Measurements from ENCODE around the gene RBM47. TPM values are rescaled to one million over a fixed set of nuclear protein-coding genes. Genes with fewer than 3 reads are reported as not detected.

Gene RBM47
- 0.13 TPM in 1 of 2 replicates, not detected in the other for total RNA-seq (2014; rRNA removed; shearing (Covaris generic))

DNA sequence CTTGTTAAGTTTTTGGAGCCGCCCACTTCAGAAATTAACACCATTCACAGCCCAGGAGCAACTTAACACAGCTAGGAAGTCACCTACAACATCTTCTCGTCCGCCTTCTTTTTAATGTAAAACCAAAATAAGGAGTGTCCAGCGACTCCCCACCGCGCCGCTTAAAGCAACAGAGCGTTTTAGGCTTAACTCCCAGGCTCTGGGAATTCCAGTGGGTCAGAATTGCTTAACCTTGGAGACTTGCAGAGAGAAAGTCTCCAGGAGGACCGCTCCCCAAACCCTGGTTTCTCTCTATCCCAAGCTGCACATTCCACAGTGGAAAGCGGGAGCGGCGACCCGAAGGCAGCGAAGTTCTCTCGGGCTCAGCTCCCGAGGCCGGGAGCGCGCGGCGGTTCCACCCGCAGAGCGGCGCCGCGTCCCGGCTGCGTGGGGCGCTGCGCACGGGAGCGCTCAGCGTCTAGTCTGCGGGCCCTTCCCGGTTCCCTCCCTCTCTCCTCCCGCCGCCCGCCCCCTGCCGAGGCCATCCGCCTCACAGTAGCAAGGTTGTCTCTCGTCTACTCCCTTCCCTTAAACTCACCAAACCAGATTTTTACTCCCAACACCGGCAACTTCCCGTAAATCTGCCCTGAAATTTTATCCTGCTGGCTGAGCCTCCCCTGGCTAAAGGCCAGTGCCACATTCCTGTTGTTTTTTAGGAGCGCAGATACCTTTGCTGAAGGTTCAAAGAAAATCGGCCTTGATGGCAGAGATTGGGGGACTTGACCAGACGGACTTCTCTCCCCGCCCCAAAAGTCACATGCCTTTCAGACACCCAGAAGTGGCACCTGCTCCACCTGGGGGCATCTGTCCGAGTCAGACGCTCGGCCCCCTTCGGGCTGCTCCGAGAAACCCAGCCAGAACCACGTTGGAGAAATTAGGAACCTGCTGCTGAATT lies at the start of gene RBM47:
TSS of gene RBM47 (minus strand) at position 464 of the 934 bp plus-strand sequence. CDS start 190,971 bp downstream, outside the sequence.
- Histone ChIP-seq H3K27me3 (replicated peaks) (no peaks in the 10 kb centered on the region), H3K36me3 (no peaks in the 10 kb centered on the region), H3K9me3 (replicated peaks) (no peaks in the 10 kb centered on the region), H3K4me1 (replicated peaks) (0 out of 2 replicates have a peak, but pooled peaks cover 3% of the 10 kb centered on the region), H3K27ac (no peak within 1 kb of the TSS), H3K4me3 (peak within 1 kb of the TSS; percentile 36)
- DNase-seq (ENCODE audit: low read depth in 1 of 2, low spot score in 2 of 2) = peak in 1 of 2 experiments; percentile 10

DNA sequence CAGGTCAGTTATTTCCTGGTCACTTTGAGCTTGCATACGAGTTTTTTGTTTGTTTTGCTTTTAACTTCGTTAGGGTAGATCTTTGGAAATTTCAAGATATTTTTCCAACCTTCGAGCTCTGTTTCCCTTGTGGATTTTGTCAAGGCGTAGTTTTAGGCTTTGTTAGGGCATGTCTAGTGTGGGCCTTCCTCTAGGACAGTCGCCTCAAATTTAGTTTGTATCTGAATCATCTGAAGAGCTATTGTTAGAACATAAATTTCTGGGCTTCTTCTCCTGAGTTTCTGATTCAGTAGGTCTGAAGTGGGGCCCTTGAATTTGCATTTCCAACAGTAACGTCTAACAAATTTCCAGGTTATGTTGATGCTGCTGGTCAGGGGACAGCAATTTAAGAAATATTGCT lies 48.8 kb upstream of the RBM47 start:
- no peaks in the 10 kb centered on the region for H3K36me3 ChIP-seq
- H3K27me3 ChIP-seq (replicated peaks) = no peaks in the 10 kb centered on the region
- no peaks in the 10 kb centered on the region for H3K9me3 ChIP-seq (replicated peaks)
- H3K4me3 ChIP-seq = no peak overlapping the region
- no peak overlapping the region for H3K27ac ChIP-seq
- H3K4me1 ChIP-seq (replicated peaks) = peaks cover 1% of the 10 kb centered on the region
- DNase-seq (ENCODE audit: low read depth in 1 of 2, low spot score in 2 of 2) = no peak

DNA sequence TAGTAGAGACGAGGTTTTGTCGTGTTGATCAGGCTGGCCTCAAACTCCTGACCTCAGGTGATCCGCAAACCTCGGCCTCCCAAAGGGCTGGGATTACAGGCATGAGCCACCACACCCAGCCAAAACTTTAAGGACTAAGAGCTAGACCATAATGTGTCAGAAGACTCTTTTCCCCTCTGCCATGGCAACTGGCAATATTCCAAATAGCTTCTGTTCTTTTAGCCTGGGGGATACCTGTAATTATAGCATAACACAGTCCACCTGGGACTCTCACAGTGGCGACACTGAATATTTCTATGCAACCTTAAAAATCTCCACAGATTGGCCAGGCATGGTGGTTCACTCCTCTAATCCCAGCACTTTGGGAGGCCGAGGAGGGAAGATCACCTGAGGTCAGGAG lies 45.5 kb upstream of the RBM47 start:
- Histone ChIP-seq H3K27ac (no peak overlapping the region), H3K4me3 (no peak overlapping the region), H3K4me1 (replicated peaks) (peaks cover 13% of the 10 kb centered on the region), H3K27me3 (replicated peaks) (no peaks in the 10 kb centered on the region), H3K9me3 (replicated peaks) (no peaks in the 10 kb centered on the region), H3K36me3 (no peaks in the 10 kb centered on the region)
- no peak for DNase-seq (ENCODE audit: low read depth in 1 of 2, low spot score in 2 of 2)

DNA sequence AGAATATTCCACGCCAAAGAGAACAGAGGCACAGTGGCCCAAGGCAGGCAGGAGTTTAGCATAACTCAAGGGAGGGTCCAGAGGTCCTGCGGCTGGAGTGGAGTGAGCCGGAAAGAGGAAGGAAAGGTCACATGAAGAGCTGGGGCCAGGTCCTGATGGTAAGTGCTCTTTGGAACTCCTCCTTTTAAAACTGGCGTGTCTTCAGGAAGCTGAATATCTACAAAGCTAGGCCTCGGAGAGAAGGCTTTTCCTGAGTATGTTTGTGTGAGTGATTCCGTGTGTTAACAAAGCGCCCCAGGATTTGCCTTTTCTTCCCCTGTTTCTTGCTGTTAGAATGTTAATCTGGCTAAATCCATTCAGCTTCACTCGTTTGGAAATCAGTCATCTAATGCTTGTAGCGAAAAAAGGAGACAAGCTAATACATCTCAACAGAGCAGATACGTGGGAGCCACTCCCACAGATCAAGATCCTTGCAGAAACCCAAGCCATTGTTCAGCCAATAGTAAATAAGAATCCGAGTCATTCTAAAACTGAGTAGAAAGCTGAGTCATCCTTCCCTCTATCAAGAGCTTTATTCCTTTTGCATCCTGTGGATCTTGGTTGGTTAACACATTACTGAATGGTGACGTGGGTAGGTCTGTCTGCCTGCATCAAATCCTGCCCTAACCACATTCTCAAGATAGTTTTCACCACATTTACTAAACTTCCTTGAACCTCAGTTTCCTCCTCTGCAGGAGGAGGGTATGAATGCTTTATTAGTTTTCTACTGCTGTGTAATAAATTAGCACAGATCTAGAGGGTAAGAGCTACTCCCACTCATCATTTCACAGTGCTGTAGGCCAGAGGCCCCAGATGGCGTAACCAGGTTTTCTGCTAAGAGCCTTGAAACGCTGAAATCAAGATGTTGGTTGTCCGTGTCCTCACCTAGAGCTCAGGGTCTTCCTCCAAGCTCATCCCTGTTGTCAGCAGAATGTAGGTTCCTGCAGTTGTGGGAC lies 43.2 kb upstream of the RBM47 start:
- H3K27me3 ChIP-seq (replicated peaks) = no peaks in the 10 kb centered on the region
- peaks cover 13% of the 10 kb centered on the region for H3K4me1 ChIP-seq (replicated peaks)
- H3K4me3 ChIP-seq = no peak overlapping the region
- no peaks in the 10 kb centered on the region for H3K9me3 ChIP-seq (replicated peaks)
- peak overlapping the region; percentile 80 for H3K27ac ChIP-seq
- peak; percentile 55 to 77 for DNase-seq (ENCODE audit: low read depth in 1 of 2, low spot score in 2 of 2)
- no peaks in the 10 kb centered on the region for H3K36me3 ChIP-seq

DNA sequence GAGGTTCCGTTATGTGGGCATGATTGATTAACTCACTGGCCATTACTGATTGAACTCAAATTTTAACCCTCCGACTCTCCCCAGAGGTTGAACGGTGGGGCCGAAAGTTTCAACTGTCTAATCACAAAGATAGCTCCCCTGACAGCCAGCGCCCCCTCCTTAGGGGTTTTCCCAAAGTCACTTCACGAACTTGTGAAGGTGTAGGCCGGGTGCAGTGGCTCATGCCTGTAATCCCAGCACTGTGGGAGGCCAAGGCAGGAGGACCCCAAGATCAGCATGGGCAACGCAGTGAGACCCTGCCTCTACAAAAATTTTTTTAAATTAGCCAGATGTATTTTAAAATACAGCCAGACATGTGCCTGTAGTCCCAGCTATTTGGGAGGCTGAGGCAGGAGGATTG lies 39.8 kb upstream of the RBM47 start:
- no peak overlapping the region for H3K27ac ChIP-seq
- no peaks in the 10 kb centered on the region for H3K9me3 ChIP-seq (replicated peaks)
- H3K36me3 ChIP-seq = no peaks in the 10 kb centered on the region
- no peak overlapping the region for H3K4me3 ChIP-seq
- no peaks in the 10 kb centered on the region for H3K27me3 ChIP-seq (replicated peaks)
- no peak for DNase-seq (ENCODE audit: low read depth in 1 of 2, low spot score in 2 of 2)
- peaks cover 13% of the 10 kb centered on the region for H3K4me1 ChIP-seq (replicated peaks)

DNA sequence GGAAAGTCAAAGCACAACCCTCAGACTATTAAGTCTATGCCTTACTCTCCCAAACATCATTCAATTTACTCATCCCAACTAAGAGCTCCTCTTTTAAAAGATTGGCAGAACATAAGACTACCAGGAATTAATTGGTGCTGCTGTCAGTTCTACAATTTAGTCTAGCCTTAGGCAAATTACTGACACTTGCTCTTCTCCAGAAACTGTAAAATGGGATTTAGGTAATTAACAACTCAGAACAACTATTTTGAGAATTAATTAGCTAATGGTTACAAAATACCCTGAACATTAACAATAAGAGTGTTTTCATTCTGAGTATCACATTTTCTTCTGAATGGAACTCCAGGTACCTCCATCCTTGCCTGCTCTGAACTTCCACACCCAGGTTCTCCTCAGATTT lies 36.2 kb upstream of the RBM47 start:
- Histone ChIP-seq H3K27me3 (replicated peaks) (no peaks in the 10 kb centered on the region), H3K36me3 (no peaks in the 10 kb centered on the region), H3K27ac (no peak overlapping the region), H3K4me1 (replicated peaks) (no peaks in the 10 kb centered on the region; the same call in 1 of the 2 replicates), H3K9me3 (replicated peaks) (no peaks in the 10 kb centered on the region), H3K4me3 (no peak overlapping the region)
- DNase-seq (ENCODE audit: low read depth in 1 of 2, low spot score in 2 of 2) = no peak

DNA sequence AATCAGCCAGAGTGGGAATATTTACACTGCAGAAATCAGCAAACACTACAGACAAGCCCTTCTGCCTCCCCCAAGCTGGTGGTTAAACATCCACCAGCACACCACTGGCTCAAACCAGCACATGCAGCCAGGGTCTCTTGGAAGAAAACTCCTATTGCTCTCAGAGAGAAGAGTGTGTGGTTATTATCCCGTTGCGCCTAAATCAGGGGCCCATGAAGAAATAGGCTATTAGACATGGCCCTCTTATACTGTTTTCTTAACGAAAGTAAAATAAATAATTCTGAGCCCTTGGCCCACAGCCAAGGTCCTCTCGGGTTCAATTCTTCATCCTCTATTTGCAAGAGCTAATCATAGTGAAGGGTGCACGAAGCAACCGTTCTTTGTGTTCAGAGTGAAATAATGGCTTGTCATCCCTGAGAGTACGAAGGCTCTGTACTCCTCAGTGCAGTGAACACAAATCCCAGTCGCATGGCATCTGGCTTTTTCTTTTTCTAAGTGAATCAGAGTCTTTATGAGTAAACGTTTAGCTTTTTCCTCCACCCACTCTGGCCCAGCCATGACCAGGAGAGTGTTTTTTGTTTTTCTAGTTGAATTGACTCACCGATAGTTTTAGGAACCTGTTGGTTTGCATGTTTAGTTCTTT lies 33.4 kb upstream of the RBM47 start:
- Histone ChIP-seq H3K36me3 (no peaks in the 10 kb centered on the region), H3K9me3 (replicated peaks) (no peaks in the 10 kb centered on the region), H3K27me3 (replicated peaks) (no peaks in the 10 kb centered on the region), H3K4me3 (no peak overlapping the region), H3K4me1 (replicated peaks) (no peaks in the 10 kb centered on the region; the same call in 1 of the 2 replicates), H3K27ac (no peak overlapping the region)
- no peak for DNase-seq (ENCODE audit: low read depth in 1 of 2, low spot score in 2 of 2)

DNA sequence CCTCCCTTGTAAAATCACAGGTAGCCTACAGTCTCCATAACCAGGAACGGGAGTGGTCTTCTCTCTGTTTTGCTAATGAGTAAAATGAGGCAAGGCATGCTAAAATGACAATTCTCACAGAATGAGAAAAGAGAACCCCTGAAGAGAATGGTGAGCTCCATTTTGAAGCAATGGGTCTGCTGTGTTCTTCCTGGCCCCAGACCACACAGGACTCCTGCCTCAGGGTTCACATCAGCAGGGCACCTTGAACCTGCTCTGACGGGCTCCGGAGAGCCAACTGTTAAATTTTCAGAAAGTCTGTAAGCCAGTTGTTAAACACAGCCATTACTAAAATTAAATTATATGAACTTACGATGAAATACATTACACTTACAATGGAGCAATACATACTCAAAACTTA lies 32.1 kb upstream of the RBM47 start:
- Histone ChIP-seq H3K4me1 (replicated peaks) (no peaks in the 10 kb centered on the region; the same call in 1 of the 2 replicates), H3K36me3 (no peaks in the 10 kb centered on the region), H3K27me3 (replicated peaks) (no peaks in the 10 kb centered on the region), H3K4me3 (no peak overlapping the region), H3K27ac (no peak overlapping the region), H3K9me3 (replicated peaks) (no peaks in the 10 kb centered on the region)
- DNase-seq (ENCODE audit: low read depth in 1 of 2, low spot score in 2 of 2) = no peak

DNA sequence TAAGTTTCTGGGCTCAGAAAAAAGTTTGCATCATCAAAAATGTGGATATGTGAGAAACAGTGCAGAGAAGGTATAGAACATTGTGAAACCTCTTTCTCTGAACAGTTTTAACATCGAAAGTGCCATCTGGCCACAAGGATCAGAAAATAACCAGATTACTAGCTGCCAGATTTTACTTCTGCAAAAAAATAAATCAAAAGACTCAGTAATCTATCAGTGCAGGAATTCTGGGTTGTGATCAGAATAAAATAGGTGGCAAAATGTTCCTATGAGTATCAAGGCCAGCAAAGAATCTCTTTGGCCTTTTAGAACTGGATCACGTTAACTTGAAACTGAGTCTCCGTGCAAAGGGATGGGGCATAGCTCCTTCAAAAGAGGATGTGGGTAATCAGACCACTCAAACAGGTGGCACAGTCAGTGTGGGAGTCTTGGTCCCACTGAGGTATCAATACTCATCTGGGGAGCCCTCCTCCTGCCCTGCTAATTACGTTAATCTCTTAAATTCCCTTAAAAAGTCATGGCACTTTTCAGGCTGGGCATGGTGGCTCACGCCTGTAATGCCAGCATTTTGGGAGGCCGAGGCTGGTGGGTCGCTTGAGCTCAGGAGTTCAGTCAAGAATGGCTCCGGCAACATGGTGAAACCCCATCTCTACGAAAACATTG lies 26.7 kb upstream of the RBM47 start:
- no peak overlapping the region for H3K27ac ChIP-seq
- H3K9me3 ChIP-seq (replicated peaks) = no peaks in the 10 kb centered on the region
- no peaks in the 10 kb centered on the region for H3K36me3 ChIP-seq
- H3K4me3 ChIP-seq = no peak overlapping the region
- no peaks in the 10 kb centered on the region for H3K27me3 ChIP-seq (replicated peaks)
- H3K4me1 ChIP-seq (replicated peaks) = no peaks in the 10 kb centered on the region
- no peak for DNase-seq (ENCODE audit: low read depth in 1 of 2, low spot score in 2 of 2)

DNA sequence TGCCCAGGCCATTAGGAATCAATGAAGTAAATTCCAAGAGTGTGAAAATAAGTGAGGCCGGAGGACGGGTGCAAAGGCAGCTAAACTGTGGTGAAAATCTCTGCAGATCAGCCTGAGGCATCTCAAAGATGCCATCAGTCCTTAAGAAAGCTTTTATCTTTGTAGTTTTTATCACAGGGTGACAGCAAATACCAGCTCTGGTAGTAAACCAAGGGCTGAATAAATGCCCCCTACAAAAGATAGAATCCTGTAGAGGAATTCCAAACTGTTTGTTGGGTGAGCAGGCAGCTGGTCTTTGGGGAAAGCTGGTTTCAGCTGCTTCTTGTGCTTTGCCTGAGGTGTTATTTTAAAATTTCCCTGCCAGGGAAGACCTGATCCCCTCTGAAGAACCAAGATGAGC lies 21.6 kb upstream of the RBM47 start:
- no peaks in the 10 kb centered on the region for H3K27me3 ChIP-seq (replicated peaks)
- DNase-seq (ENCODE audit: low read depth in 1 of 2, low spot score in 2 of 2) = no peak

DNA sequence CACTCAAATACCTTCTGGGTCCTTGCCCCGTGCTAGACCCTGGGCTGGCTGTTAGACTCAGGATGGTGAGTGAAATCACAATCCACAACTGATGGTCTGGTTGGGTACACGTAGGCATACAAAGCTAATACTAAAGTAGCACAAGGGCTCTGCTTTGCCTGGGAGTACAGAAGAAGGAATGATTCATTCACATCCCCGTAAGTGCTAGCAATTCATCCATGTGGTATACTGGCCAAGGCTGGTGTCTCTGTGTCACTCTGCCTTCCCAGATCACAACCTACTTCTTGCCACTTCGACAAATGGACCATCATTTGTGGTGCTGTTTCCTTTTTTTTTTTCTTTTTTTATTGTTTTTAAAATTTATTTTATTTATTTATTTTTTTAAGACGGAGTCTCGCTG lies 19.7 kb upstream of the RBM47 start:
- no peak for DNase-seq (ENCODE audit: low read depth in 1 of 2, low spot score in 2 of 2)
- Histone ChIP-seq H3K27me3 (replicated peaks) (no peaks in the 10 kb centered on the region), H3K4me1 (replicated peaks) (no peaks in the 10 kb centered on the region), H3K27ac (no peak overlapping the region), H3K36me3 (no peaks in the 10 kb centered on the region), H3K4me3 (no peak overlapping the region), H3K9me3 (replicated peaks) (no peaks in the 10 kb centered on the region)

More for the DNA sequence above, 21.6 kb upstream of the RBM47 start:
- Histone ChIP-seq H3K4me1 (replicated peaks) (no peaks in the 10 kb centered on the region), H3K4me3 (no peak overlapping the region), H3K27ac (no peak overlapping the region), H3K9me3 (replicated peaks) (no peaks in the 10 kb centered on the region), H3K36me3 (no peaks in the 10 kb centered on the region)

DNA sequence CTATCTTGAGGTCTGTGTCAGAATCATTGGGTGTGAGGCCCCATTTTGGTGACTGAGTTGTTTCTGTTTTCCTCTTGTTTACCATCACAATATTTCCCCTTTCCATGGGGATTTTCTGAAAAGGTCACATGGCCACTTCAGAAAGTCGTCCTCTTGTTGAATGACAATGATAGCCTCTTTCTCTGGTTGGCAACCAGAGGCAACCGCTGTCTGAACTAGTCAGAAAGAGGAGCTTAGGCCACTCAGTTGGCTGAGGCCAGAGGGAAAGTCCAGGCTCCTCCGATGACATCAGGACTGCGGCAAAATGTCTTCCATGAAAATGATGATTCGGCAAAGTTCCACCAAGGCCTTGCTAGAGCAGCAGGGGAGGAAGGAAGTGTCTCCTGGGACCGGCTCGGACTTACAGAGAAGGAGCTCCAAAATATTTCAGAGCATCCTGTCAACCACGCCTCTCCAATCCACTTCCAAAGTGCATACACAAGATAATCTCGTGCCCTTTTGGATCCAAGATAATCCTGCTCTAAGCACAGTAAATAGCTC lies 19.1 kb upstream of the RBM47 start:
- no peak for DNase-seq (ENCODE audit: low read depth in 1 of 2, low spot score in 2 of 2)
- Histone ChIP-seq H3K27me3 (replicated peaks) (no peaks in the 10 kb centered on the region), H3K36me3 (no peaks in the 10 kb centered on the region), H3K27ac (no peak overlapping the region), H3K4me3 (no peak overlapping the region), H3K9me3 (replicated peaks) (no peaks in the 10 kb centered on the region), H3K4me1 (replicated peaks) (no peaks in the 10 kb centered on the region)

DNA sequence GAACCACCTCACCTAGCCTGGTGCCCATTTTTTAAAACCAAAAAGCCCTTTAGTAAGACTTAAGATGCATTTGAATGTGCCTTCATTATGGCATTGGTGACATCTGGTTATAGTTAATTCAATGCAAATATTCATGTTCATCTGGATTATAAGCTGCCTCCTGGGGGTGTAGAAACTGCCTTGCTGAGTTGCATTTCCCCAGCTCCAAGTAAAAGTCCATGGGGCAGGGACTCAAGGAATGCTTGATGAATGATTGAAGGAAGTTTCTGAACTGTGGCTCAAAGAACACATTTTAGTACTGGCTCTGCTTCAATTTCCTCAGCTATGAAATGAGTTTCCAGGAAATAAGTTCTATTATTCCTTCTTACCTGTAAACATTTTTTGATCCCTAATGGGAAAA lies 18.5 kb upstream of the RBM47 start:
- H3K36me3 ChIP-seq = no peaks in the 10 kb centered on the region
- no peak for DNase-seq (ENCODE audit: low read depth in 1 of 2, low spot score in 2 of 2)
- H3K4me3 ChIP-seq = no peak overlapping the region
- no peaks in the 10 kb centered on the region for H3K4me1 ChIP-seq (replicated peaks)
- H3K27me3 ChIP-seq (replicated peaks) = no peaks in the 10 kb centered on the region
- no peaks in the 10 kb centered on the region for H3K9me3 ChIP-seq (replicated peaks)
- no peak overlapping the region for H3K27ac ChIP-seq

Measured in SJSA1 (cell line).